CD4-positive, alpha-beta T cell treated with Interleukin-2 at 100 ng/mL for 4 hours (primary cell): ENCODE data around the gene RFXANK.
"Not testable (repeated sequence)": the region's sequence is repeated elsewhere in the genome, so short reads cannot be mapped to it uniquely, and the experiment has no call there.

Experiments
- DNase-seq: peaks from one replicate; pipeline ENCODE4 v3.0.0-alpha.2; 2020; ENCODE audit warnings: low spot score

RFXANK gene

DNA sequence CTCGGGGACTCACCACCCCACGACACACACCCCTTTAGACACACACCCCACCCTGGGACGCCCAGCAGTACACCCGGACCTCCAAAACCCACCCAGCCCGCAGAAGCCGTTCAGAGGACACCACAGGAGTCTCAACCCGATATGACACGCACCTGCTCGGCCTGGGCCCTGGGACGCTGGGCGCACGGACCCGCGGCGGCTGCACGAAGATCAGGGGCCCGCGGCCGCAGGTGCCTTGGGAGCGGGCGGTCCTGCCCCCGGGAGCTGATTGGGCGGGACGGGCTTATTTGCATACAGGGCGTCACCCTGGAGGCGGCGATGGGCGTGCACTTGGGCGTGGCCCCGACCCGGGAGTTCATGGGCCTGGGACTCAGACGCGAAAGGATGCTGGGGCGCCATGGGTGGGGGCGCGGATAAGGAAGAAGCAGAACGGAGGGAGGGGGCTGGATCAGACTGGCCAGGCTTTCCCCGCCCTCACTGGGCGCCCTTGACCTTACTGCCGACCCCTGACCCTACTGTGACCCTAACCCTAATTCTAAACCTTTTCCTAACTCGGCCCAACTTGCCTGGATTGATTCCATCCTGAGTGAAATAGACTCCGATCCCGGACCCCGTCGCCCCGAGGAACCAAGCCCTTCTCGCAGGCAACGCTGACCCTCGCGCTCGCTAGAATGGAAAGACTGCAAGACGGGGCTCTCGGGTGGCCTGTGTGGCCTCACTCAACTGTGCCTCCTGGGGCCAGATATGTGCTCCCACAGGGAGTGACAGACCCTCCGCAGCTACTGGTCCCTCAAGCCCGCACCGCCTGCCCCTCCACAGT, 21.8 kb upstream of the RFXANK start, which contains the start of gene MEF2B:
Gene MEF2B (minus strand): TSS at position 211 of the 820 bp plus-strand sequence. CDS start 19,528 bp downstream, outside the sequence.
- DNase-seq, result peak; percentile 62

DNA sequence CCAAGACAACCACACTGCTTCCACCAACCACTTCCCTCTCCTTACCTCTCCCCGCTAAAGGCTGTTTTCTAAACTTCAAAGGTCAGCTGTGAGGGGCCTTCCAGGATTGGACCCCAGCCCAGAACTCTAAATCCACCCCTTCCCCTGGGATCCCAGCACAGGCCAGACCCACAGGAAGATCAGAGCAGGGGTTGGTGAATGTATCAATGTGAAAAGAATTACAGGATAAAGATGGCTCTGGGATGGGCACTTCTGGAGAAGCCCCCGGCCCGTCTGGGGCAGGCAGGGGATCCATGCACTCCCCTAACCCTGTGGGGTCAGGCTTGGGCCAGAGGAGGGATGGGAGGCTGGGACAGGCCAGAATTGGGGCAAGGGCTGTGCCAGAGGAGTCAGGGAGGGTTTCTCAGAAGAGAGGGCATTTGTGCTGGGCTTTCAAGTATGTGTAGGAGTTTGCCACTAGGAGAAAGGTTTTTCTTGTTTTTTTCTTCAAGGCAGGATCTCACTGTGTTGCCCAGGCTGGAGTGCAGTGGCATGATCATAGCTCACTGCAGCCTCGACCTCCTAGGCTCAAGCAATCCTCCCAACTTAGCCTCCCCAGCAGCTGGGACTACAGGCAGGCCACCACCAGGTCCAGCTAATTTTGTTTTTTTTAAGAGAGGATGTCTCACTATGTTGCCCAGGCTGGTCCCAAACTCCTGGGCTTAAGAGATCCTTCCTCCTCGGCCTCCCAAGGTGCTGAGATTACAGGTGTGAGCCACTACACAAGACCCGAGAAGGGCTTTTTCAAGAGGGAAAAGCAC, 21.0 kb upstream of the RFXANK start:
- DNase-seq, result no peak

DNA sequence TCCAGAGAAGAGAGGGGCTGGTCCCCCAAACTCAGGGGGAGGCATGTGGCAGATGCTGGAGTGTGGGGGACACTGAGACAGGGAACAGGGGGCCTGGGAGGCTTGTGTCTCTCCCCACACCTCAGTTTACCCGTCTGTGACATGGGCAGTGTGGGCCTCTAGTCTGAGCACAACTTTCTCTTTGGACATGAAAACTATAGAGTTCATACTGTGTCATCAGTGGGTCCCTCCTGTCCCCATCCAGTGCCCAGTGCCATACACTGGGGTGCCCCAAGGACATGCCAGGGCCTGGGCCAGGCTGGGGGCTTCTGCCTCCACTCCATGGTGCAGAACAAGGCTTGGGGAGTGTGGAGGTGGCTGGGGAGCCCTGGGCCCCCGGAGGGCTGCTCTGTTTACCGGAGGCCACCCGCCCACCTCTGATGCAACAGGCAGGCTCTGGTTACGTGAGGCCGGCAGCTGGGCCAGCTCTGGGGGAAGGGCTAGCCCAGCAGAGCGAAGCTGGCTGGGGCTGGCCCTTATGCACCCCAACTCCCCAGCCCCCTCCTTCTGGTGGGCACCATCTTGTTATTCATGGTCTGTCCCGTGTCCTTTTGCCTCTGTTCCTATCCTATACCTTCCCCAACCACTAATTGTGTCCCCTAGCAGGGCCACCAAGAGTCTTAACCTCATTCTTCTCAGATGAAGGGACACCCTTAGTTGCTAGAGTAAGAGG, 20.1 kb upstream of the RFXANK start:
- DNase-seq, result no peak

DNA sequence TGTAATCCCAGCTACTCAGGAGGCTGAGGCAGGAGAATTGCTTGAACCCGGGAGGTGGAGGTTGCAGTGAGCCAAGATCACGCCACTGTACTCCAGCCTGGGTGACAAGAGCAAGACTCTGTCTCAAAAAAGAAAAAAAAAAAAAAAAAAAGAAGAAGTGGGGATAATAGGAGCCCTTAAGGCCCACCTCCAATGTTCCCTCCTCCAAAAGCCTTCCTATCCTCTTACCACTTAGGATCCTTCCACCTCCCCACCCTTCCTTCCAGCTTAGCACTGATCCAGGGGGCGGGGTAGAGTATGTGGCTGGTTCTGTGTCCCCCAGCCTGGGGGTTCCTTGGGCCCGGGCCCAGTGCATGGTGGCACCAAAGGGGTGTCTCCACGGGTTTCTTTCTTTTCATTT, 18.8 kb upstream of the RFXANK start:
- DNase-seq, result not testable (repeated sequence)

DNA sequence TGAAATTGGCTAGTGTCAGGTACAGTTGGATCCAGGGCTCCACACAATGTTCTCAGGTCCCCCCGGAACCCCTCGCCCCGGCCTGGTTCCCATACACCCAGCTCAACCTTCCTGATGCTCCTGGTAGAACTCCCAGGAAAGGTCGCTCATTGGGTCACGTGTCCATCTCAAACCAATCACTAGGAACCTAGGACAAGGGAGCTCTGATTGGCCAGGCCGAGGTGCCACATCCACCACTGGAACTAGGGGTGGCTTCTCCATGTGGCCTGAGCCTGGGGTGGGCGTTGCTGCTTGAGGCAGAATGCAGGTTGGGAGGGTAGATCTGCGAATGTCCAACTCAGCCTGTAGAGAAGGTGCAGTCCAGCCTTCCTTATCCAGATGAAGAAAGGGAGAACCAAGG, 15.1 kb upstream of the RFXANK start:
- no peak for DNase-seq

DNA sequence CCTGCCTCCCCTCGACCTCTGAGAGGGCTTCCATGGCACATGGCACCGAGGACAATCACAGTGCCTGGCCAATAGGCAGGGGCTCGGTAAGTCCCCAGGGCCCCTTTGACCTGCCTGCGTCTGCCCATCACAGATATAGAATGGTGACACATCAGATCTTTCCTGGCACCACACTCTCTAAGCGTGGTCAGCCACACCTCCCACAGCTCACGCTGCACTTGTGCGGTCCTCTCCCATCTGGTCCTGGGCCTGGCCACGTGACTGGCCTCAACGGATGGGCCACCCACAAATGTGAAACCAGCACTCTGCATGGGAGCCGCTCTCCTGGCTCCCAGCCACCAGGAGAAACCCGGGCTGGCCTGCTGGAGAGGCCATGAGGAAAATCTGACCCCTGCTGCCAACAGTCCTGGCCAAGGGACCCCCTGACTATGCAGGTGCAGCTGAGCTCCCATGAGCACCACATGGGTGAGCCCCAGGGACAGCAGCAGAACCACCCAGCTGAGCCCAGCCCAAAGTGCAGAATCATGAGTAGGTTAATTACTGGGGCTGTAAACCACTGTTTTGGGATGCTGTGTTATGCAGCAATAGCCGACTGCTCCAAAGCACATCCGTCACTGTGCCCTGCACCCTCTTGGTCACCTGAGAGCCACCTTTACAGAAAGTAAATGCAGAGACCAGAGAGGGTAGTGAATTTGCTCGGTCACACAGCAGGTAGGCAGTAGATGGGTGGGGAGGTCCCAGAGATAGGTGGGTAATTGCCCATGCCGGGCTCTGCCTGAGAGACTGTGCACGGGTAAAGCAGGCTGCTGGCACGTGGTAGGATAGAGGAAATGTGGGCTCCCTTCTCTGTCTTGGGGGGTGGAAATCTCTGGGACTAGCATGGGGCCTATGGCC, 12.3 kb upstream of the RFXANK start:
- DNase-seq, result no peak

DNA sequence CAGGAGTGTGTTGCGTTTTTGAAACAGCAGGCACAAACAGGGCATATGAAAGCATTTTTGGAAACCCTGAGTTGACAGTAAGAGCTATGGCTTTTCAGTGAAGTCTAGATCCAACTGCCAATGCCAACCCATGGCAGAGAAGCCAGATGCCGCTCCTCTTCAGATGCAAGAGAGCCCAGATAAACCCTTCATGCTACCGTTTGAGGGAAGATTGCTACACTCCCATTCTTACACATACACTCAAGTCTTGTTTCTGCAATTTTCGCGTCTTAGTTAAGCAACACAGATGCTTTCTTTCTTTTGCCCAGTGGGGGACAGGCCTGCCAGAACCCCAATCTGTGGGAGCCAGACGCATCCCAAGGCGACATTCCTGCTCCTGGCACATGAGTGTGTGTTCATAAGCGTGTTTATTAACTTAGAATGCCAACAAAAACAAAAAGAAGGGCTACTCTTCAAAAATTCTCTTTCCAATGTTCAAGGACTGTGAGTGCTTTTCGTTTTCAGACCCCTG, 10.5 kb upstream of the RFXANK start:
- DNase-seq, result no peak

DNA sequence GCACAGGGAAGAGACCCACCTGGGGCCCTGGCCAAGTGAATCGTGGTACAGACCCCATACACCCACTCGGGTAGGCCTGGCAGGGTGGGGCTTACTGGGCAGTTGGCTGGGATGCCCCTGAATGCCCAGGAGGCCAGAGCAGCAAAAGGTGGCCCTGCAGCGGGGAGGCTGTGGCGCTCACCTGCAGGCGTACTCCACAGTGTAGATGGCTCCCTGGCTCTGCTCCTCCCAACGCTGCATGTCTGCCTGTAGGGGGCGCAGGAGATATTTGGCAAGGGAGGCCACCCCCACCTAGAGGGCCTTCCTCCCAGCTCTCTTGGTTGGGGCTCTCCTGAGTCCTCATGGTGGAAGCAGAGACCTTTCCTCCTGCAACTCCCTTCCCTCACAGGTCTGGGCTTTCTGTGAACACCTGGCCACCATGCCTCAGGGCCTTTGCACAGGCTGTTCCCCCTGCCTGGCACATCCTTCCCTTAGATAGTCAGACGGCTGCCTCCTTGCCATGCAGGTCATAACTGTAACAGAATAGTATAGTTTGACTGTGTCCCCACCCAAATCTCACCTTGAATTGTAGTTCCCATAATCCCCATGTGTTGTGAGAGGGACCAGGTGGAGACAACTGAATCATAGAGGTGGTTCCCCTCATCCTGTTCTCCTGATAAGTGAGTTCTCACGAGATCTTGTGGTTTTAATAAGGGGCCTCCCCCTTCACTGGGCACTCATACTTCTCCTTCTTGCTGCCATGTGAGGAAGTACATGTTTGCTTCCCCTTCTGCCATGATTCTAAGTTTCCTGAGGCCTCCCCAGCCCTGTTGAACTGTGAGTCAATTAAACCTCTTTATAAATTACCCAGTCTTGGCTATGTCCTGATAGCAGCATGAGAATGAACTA, 6.0 kb upstream of the RFXANK start:
- DNase-seq, result peak; percentile 69

DNA sequence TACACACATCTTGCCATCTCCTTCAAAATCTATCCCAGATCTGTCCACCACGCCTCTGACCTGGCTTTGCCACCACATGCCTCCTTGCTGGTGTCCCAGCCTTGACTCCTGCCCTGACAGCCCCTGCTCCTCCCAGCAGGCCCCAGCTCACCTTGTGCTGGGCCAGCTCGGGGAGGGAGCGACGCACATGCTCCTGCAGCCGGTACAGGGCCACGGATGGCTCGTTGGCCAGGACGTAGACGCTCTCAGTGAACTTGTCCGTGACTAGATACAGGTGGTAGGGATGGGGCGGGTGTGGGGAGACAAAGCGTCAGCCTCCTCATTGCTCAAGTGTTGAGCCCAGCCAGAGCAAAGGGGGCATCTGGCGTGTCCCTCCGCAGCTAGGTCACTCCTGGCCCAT, 5.3 kb upstream of the RFXANK start:
- no peak for DNase-seq

DNA sequence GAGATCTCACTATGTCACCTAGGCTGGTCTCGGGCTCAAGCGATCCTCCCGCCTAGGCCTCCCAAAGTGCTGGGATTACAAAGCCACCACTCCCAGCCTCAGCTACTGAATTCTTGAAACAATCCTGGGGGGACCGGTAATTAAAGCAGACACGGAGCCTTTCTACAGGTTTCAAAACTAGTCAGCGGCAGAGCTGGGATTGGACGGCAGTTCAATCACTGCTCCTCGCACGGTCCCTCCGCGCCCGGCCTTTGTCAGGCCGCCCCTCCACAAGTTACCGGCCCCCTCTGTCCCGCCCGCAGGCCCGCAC, 335 bp upstream of the RFXANK start:
- no peak for DNase-seq

DNA sequence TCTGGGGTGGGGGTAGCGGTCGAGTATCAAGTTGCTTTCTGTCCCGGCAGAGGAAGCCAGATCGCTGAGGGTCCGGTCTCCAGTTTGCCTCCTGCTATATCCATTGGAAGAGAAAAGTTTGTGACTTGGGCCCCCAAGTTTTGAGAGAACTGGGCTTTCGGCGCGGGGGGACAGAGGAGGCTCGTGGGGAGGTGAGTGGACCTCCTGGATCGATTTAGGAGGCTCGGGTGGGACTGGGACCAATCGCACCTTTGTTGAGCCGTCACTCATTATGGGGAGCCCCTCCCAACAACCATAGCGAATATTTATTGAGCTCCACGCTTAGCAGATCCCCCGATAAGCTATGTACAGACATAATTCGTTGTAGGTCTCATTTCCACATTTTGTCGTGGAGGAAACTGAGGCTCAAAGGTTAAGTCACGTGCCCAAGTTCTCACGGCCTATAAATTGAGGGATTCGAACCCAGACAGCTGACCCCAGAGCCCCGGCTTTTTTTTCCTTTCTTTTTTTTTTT, 909 bp downstream of the RFXANK start:
- no peak for DNase-seq

DNA sequence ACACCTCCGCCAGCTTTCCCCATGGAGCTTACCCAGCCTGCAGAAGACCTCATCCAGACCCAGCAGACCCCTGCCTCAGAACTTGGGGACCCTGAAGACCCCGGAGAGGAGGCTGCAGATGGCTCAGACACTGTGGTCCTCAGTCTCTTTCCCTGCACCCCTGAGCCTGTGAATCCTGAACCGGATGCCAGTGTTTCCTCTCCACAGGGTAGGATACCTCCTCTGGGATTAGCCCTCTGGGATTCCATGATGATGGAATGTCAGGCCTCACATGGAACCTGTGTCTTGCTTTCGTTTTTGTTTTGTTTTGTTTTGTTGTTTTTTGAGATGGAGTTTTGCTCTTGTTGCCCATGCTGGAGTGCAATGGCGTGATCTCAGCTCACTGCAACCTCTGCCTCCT, 1.9 kb downstream of the RFXANK start:
- DNase-seq, result no peak

DNA sequence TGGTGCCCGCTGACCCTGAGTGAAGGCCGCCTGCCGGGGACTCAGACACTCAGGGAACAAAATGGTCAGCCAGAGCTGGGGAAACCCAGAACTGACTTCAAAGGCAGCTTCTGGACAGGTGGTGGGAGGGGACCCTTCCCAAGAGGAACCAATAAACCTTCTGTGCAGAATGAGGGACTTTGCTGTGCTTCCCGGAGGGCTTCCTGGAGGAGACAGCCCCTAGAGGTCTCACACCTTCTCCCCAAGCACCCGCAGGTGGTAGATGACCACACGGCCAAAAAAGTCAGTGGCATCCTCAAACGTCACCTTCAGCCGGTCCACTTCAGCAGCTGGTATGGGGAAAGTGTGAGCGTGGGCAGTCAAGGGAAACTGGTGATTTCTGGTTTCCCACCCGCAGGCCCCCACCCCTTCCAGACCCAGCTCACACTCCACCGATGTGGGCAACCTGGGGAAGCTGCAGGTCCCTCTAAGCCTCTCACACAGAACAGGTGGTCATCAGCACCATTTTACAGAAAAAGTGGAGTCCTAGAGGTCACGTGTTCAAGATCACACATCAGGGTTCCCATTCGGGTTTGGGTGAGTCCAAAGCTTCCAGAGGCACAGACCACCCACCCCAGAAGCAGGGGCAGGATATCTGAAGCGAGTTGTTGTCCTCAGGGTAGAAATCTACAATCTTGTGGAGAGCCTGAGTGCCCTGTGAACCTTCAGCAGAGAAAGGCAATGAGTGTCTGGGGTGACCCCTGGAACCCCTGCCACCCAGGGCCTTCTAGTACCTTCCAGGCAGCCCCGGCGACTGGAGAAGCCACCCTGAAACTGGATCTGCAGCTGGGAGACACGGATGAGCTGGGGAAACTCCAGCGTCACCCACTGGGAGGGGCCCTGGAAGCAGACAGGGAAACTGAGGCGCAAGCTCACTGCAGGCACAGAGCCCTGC, 9.9 kb downstream of the RFXANK start:
- no peak for DNase-seq

DNA sequence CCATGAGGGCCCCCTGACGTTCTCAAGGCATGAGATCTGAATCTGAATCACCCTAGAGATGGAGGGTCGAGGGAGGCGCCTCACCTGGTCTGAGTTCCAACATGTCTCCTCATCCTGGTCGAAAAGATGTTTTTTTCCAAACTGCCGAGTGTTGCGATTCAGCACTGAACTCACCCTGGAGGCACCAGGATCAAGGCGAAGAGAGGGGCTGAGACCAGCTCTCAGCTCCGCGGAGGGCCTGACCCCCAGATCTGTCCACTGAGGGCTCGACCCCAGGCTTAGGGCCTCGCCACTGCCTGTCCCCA, 10.6 kb downstream of the RFXANK start:
- DNase-seq, result no peak

DNA sequence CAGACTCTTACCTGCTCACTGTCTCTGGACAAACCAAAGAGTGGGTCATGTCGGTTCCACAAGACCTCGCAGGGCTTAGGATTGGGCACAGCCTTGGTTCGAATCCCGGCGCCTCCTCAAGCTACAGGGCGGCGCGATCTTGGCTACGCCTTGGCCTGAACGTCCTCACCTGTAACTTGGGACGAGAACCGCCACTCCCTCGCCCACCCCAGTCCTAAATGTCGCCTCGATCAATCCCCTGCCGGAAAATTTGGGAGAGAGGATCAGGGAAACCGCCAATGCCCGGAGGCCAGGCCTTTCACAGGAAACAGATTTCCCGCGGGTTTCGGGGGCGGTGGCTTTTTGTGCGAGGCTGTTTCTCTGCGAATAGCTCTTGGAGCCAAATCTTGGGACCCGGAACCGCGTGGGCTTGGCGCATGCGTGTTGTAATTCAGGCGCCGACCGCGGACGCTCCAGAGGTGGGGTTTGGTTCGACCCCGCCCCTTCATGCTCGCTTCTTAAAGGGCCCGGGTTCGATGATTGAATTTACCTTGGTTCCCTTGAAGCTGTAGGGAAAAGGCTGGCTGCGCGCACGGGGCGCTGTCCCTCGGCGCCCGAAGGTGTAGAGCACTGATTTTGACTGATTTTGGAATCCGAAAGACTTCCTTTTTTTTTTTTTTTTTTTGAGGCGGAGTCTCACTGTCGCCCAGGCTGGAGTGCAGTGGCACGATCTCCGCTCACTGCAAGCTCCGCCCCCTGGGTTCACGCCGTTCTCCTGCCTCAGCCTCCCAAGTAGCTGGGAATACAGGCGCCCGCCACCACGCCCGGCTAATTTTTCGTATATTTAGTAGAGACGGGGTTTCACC, 11.2 kb downstream of the RFXANK start, which contains the start of gene NR2C2AP:
Gene NR2C2AP (minus strand): TSS at position 403 of the 845 bp plus-strand sequence. CDS start 354 bp downstream, at position 49.
- peak; percentile 93 for DNase-seq

DNA sequence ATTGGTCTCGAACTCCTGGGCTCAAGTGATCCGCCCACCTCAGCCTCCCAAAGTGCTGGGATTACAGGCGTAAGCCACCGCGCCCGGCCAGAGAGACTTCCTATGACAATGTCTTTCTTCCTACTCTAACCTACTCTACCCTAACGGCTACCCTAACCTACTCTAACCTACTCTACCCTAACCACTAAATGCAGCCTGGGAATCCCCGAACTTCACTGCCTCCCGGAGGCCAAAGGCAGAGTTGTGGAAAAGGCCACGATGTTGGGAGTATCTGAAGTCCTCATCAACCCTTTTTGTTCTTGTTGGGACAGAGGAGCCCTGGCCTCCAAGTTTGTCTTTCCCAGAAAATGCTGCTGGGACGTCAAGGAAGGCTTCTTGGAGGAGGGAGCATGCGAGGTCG, 12.1 kb downstream of the RFXANK start:
- no peak for DNase-seq

DNA sequence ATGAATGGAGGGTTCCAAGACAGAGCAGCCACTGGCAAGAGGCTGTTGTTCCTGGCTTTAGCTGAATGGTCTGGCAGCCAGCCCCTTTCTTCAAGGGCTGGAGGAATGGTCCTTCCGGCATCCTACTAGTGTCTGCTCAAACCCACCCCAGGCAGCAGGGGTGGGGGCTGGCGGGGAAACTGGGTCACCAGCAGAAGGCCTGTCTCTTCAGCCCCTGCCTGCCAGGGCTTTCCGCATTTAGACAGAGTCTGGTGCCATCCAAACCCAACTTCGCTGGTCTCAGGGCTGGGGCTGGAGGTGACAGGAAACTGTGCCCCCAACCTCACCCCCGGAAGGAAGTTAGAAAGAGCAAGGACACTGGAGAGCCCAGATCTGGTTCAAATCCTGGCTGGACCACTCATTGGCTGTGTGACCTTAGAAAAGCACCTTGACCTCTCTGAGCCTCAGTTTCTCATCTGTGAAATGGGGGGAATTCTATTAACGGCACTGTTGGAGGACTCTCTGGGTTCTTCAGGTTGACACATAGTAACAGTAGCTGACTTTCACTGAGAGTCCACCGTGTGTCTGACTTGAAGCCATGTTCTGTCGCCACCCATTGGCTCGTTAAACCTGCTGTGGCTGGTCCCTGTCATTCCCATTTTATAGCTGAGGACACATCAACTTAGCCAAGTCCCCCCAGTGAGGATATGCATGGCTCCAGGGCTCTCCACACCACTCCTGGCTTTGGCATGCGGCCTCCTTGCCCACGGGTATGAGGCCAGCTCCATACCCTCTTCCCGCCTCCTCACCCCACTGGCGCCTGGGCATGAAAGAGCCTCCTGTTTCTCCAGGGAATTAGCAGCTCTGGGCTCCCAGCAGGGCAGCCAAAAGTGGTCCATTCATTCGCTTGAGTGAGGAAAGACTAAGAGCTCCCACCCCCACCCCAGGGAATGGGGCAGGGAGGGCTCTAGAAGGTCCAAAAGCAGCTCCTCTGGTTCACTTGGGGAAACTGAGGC, 13.7 kb downstream of the RFXANK start:
- no peak for DNase-seq
